ENCODE results near the gene LAD1. TPM values are rescaled to one million over a fixed set of nuclear protein-coding genes. Genes with fewer than 3 reads are reported as not detected.
A peak's percentile ranks its signal among the peaks of the same experiment; 100 is the strongest.

LAD1 gene
- total RNA-seq, 1 experiment from 2014 or later = 0.67 TPM

DNA sequence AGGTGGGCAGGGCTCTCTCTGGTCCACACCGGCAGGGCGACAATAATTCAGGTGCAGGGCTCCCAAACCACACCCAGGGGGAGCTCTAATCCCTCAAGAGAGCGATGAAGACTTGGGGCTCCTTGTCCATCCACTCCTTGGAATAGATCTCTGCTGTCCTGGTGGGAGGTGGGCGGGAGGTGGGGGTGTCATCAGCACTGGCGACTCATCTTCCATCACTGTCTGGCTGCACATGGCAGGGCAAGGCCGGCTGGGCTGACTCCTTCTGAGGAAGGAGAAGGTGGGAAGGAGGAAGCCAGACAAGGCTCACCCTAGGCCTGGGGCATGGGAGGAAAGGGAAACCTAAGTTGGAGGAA, 50.9 kb downstream of the LAD1 start:
- peak; percentile 59 for DNase-seq (ENCODE audit: low spot score)

DNA sequence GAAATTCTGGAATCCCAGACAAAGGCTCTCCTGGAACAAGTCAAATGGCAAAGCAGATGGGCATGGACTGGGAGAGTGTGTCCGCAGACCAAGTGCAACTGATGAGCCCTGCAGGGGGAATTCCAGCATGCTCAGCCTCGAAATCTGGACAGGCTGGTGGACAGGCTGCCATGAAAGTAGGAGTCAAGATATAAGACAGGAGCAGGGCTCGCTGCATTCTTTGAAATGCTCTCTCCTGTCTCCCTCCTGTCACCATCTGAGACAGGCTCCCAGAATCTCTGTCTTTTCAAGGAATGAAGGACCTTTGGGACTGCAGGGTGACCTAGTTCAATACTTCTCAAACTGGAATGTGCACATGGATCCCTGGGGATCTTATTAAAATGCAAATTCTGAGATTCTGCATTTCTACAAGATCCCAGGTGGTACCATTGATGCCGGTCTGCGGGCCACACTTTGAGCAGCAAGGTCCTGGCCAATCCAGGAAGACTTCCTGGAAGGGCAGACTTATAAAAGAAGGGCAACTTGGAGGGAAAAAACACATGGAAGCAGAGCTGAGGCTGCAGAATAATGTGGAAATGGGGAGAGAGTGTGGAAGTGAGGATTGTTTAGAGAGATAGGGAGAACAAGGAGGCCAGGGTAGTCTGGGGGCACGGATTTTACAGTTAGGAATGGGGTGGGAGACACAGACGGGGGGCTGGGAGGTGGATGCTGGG, 51.5 kb downstream of the LAD1 start:
- DNase-seq (ENCODE audit: low spot score) = no peak

GRCh38 chr1:201346987-201347386, 52.1 kb downstream of the LAD1 start:
- DNase-seq (ENCODE audit: low spot score) = no peak

GRCh38 chr1:201346337-201346939, 52.7 kb downstream of the LAD1 start:
- DNase-seq (ENCODE audit: low spot score) = peak; percentile 67

- DNase-seq (ENCODE audit: low spot score) = no peak
Measured at GRCh38 chr1:201345081-201345355, 54.1 kb downstream of the LAD1 start.

DNA sequence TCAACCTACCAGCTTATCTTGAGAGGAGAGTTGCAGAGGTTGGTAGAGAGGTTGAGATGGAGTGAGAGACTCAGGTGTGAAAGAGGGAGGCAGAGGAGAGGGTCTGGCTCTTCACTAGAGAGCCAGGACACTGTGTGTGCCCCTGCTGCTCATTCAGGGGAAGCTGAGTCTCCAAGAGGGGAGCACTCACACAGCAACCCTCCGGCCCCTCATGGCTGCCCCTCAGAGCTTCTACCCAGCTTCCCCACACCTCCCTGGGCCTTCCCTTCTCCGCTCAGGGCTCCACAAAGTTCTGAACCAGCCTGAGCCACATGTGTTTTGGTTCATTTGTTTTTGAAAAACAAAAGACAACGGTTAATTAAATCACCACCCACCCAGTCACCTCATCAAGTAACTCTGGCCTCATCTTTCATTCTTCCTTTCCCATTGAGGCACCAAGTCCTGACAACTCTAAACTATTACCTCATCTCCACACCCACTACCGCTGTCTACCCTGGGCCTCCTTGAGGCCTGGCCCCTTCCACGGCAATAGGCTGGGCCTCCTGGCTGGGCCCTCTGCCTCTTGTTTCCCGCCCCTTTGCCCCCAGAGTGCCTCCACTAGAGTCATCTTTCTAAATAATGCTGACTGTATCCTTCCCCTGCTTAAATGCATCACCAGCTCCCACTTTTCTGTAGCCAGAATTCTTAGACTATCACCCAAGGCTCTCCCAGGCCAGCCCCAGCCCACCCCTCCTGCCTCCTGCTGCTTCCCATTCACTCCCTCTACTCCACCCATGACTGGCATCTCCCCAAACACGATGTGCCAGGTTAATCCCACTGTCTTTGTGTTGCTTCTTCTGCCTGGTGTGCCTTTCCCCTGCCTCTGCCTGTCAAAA, 54.7 kb downstream of the LAD1 start:
- no peak for DNase-seq (ENCODE audit: low spot score)

GRCh38 chr1:201341377-201341776, 57.7 kb downstream of the LAD1 start:
- DNase-seq (ENCODE audit: low spot score) = no peak

DNA sequence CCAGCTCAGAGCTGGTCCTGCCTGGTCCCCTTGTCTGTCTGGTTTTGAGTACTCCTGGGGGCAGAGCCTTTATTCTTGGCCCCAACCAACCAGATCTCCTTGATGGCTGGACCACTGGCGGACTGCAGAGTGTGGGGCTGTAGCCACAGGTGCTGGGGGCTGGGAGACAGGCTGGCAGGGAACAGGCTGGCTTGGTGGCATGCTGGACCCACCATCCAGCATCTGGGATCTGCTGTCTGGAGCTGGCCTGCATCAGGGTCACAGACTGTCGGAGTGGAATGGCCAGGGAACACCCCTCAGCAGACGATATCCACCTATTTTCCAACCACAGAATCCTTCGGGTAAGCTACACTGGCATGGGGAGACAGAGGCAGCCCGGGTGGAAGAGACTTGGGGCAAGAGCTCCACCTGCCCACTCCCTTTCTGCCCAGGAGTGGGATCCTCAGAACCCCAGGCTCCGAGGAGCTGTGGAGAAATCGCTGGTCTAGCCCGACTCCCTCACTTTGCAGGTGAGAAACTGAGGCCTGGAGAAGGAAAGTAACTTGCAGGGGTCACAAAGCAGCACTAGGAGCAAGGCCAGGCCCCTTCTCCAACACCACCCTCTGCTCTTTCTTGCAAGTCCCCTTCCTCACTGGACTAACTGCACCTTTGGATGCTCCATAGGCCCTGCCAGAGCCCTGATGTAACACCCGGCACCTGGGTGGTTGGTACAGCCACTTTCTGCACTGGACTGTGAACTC, 62.2 kb downstream of the LAD1 start:
- DNase-seq (ENCODE audit: low spot score) = no peak

DNA sequence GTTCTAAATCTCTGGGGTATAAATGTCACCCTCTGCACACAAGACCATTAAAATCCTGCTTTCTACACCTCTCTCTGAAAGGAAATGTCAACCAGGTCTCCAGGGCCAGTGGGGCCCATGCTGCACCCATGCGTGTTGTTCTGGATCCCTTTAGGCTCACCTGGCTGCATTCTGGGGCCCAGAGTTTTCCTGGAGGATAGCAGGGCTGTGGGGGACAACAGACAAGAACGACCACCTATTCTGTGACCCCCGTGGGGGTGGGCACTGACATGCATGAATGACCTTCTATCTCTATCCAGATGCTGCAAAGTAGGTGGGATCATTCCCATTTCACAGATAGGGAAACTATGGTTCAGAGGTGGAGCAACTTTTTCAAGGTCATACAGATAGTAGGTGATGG, 63.2 kb downstream of the LAD1 start:
- DNase-seq (ENCODE audit: low spot score) = no peak

DNA sequence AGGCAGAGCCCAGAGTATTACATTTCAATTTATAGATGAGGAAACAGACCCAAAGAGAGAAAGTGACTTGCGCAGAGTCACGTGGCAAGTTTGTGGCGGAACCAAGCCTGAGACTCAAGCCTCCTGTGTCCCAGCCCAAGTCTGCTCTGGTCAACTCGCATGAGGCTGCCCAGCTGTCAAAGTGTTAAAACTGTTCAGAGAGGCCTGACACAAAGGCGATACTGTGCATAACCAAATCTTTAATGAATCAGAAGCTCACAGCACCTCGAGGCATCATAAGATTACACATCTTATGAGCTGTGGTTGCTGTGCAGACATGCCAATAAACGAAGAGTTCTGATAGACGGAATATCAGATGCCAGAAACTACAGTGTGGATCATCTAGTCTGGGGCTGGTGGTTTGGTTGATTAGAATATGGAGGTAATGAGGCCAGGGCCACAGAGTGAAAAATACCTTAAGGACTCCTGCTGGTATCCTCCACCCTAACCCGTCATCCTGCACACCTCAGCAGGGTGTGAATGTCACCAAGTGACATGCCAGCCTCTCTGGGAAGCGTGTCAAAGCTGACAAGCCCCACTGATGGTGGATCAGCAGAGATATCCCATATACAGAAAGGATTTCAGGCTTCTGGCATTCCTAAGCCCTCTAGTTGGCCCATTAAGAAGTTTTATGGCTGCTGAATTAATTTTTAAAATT, 63.8 kb downstream of the LAD1 start:
- no peak for DNase-seq (ENCODE audit: low spot score)

DNA sequence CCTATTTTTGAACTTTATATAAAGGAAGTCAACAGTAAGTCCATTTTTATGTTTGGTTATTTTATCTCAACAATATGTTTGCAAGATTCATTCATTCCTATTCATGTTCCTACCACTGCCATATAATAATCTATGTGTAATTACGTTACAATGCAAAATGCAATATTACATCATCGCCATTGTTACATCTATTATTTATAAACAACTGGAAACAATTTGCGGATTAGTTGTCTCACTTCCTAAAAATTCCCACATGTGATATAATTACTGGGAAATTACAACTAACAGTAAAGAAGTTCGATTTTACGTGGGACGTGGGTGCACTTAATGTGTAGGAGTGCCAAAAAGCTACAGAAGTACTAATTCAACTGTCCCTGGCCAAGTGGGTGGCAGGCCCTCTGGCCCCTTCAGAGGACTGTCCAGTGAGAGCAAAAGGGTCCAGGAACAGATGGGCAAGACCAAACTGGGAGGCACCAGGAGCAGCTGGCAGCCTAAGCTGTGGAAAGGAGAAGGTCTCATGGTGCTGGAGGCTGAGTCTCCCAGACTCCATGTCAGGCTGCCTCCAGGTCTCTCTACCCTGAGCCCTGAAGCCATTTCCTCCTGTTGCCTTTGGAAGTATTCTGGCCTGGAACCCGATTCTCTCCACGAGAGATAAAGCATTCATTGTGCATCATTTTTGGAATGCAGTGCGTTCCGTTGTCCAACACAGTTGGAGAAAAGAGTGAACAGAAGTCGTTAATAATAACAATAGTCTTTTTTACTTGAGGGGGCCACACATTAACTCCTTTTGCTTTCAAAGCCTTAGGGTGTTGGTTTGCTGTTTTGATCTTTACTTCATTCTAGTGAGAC, 64.6 kb downstream of the LAD1 start:
- DNase-seq (ENCODE audit: low spot score) = no peak

- no peak for DNase-seq (ENCODE audit: low spot score)
Measured at GRCh38 chr1:201332616-201333335, 66.3 kb downstream of the LAD1 start.

- DNase-seq (ENCODE audit: low spot score) = no peak
Measured at GRCh38 chr1:201332021-201332420, 67.1 kb downstream of the LAD1 start.

DNA sequence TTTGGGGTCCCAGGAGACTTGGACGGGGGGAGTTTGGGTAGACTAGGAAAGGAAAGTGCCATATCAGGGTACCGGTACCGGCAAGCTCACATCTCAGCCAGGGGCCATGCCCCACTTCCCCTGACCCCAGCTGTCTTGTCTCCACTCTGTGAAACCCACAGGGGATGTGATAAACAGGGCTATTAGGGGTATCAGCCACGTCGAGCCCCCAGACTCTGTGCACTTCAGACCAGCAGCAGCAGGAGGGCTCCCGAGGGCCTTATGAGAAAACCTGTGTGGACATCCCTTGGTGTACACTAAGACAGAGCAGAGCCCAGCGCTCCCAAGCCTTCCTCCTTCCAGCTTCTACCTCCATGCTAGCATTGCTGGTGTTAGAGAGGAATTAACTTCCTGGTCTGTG, 68.0 kb downstream of the LAD1 start:
- no peak for DNase-seq (ENCODE audit: low spot score)

Other genes starting within 250 kb of the LAD1 start
- gene TMEM9, start 244.8 kb downstream of the LAD1 start, total RNA-seq (2014; rRNA removed; shearing (Covaris generic)) = 202 and 213 TPM in 2 replicates
- 20.7 and 26.0 TPM in 2 replicates for gene IGFN1, start 208.5 kb downstream of the LAD1 start, total RNA-seq (2014; rRNA removed; shearing (Covaris generic))
- not detected in 2 replicates for gene PKP1, start 115.8 kb downstream of the LAD1 start, total RNA-seq (2014; rRNA removed; shearing (Covaris generic))
- 0.45 and 2.9 TPM in 2 replicates for gene TNNT2, start 21.6 kb downstream of the LAD1 start, total RNA-seq (2014; rRNA removed; shearing (Covaris generic))
- not detected in 2 replicates for gene TNNI1, start 22.4 kb upstream of the LAD1 start, total RNA-seq (2014; rRNA removed; shearing (Covaris generic))
- 96.2 and 133 TPM in 2 replicates for gene PHLDA3, start 69.9 kb upstream of the LAD1 start, total RNA-seq (2014; rRNA removed; shearing (Covaris generic))
- gene CSRP1, start 107.8 kb upstream of the LAD1 start, total RNA-seq (2014; rRNA removed; shearing (Covaris generic)) = 573 and 611 TPM in 2 replicates
- gene NAV1, start 139.8 kb upstream of the LAD1 start, total RNA-seq (2014; rRNA removed; shearing (Covaris generic)) = 29.7 and 40.3 TPM in 2 replicates